ENCODE data around the gene MGAT5. TPM values are rescaled to one million over a fixed set of nuclear protein-coding genes. Genes with fewer than 3 reads are reported as not detected.

Gene MGAT5
- total and polyA plus RNA-seq, 4 donors, result 3.6 to 53.7 (median 31.3) TPM

GRCh38 chr2:134249755-134250154, 4.1 kb upstream of the MGAT5 start:
- Histone ChIP-seq H3K9me3 (ENCODE audit: control insufficient read depth in 4 of 4, insufficient read depth in 3 of 4, low read length in 3 of 4) (peaks cover 0 to 2% (median 0%) of the 10 kb centered on the region in 4 donors), H3K4me1 (ENCODE audit: control insufficient read depth in 5 of 5, insufficient read depth in 5 of 5, low read length in 5 of 5) (peaks cover 0 to 35% (median 0%) of the 10 kb centered on the region in 5 donors), H3K36me3 (ENCODE audit: control insufficient read depth in 4 of 4, insufficient read depth in 4 of 4, low read length in 4 of 4) (peaks cover 0 to 7% (median 2%) of the 10 kb centered on the region in 4 donors), H3K27ac (ENCODE audit: low read depth in 1 of 2, low read length in 1 of 2) (no peak overlapping the region), H3K9ac (ENCODE audit: insufficient read depth in 1 of 2, low read length in 2 of 2) (no peak overlapping the region), H3K4me3 (no peak overlapping the region), H3K27me3 (ENCODE audit: control insufficient read depth in 3 of 3, insufficient read depth in 3 of 3, low read length in 2 of 3) (no peaks in the 10 kb centered on the region)
- WGBS, 2 donors, result 78 to 87% methylated on average over 2 of the region's 2 CpGs
- DNase-seq (no peak), ATAC-seq (ENCODE audit: insufficient read depth, low FRiP score) (no peak)
- no peak for TF ChIP-seq CTCF (IDR thresholded peaks at IDR 0.05; ENCODE audit: control extremely low read depth, extremely low read depth)

- TF ChIP-seq CTCF (IDR thresholded peaks at IDR 0.05; ENCODE audit: control extremely low read depth, extremely low read depth), result no peak
- H3K9me3 ChIP-seq (ENCODE audit: control insufficient read depth in 4 of 4, insufficient read depth in 3 of 4, low read length in 3 of 4), result peaks cover 0 to 2% (median 0%) of the 10 kb centered on the region in 4 donors
- no peak for ATAC-seq (ENCODE audit: insufficient read depth, low FRiP score)
- no peak overlapping the region for H3K9ac ChIP-seq (ENCODE audit: insufficient read depth in 1 of 2, low read length in 2 of 2)
- WGBS, 2 donors, result 85 to 86% methylated on average over 8 of the region's 8 CpGs
- H3K4me3 ChIP-seq, result no peak overlapping the region
- H3K27me3 ChIP-seq (ENCODE audit: control insufficient read depth in 3 of 3, insufficient read depth in 3 of 3, low read length in 2 of 3), result no peaks in the 10 kb centered on the region
- peaks cover 0 to 29% (median 0%) of the 10 kb centered on the region in 5 donors for H3K4me1 ChIP-seq (ENCODE audit: control insufficient read depth in 5 of 5, insufficient read depth in 5 of 5, low read length in 5 of 5)
- H3K27ac ChIP-seq (ENCODE audit: low read depth in 1 of 2, low read length in 1 of 2), result no peak overlapping the region
- peaks cover 0 to 7% (median 2%) of the 10 kb centered on the region in 4 donors for H3K36me3 ChIP-seq (ENCODE audit: control insufficient read depth in 4 of 4, insufficient read depth in 4 of 4, low read length in 4 of 4)
- no peak for DNase-seq
Observed at GRCh38 chr2:134250840-134251461, 2.9 kb upstream of the MGAT5 start.

- no peak for ATAC-seq (ENCODE audit: insufficient read depth, low FRiP score)
- no peak for TF ChIP-seq CTCF (IDR thresholded peaks at IDR 0.05; ENCODE audit: control extremely low read depth, extremely low read depth)
- WGBS, 2 donors, result 48 to 75% methylated on average over 4 of the region's 4 CpGs
Observed at GRCh38 chr2:134252092-134252750, 1.7 kb upstream of the MGAT5 start.

More at GRCh38 chr2:134252092-134252750, 1.7 kb upstream of the MGAT5 start:
- H3K9ac ChIP-seq (ENCODE audit: insufficient read depth in 1 of 2, low read length in 2 of 2), result no peak overlapping the region
- no peak overlapping the region for H3K4me3 ChIP-seq
- peaks cover 0 to 7% (median 2%) of the 10 kb centered on the region in 4 donors for H3K36me3 ChIP-seq (ENCODE audit: control insufficient read depth in 4 of 4, insufficient read depth in 4 of 4, low read length in 4 of 4)
- H3K4me1 ChIP-seq (ENCODE audit: control insufficient read depth in 5 of 5, insufficient read depth in 5 of 5, low read length in 5 of 5), result peaks cover 0 to 22% (median 0%) of the 10 kb centered on the region in 5 donors
- H3K9me3 ChIP-seq (ENCODE audit: control insufficient read depth in 4 of 4, insufficient read depth in 3 of 4, low read length in 3 of 4), result peaks cover 0 to 2% (median 0%) of the 10 kb centered on the region in 4 donors
- DNase-seq, result no peak
- no peaks in the 10 kb centered on the region for H3K27me3 ChIP-seq (ENCODE audit: control insufficient read depth in 3 of 3, insufficient read depth in 3 of 3, low read length in 2 of 3)
- no peak overlapping the region for H3K27ac ChIP-seq (ENCODE audit: low read depth in 1 of 2, low read length in 1 of 2)
